Renal cortex interstitium (tissue), 11 donors: ENCODE data around the gene ALOX5AP. TPM values are rescaled to one million over a fixed set of nuclear protein-coding genes. Genes with fewer than 3 reads are reported as not detected.

Source experiments
- DNase-seq, 11 donors: peaks; one replicate each; pipeline ENCODE4 v3.0.0-alpha.2; 2013; ENCODE audit warnings: low read depth in 9 of 11, low spot score in 4 of 11; ENCODE audit errors: extremely low read depth in 1 of 11
- polyA plus RNA-seq, 3 donors: library from polyadenylated mRNA; unstranded; fragments of 120-200 nt; gene quantifications; one replicate each; pipeline ENCODE4 v1.2.1, GENCODE V29; 2013; ENCODE audit not compliant: insufficient read length in 3 of 3

ALOX5AP gene
- polyA plus RNA-seq, 3 donors: 3.2 to 5.4 (median 3.6) TPM

GRCh38 chr13:30750036-30750435 is 14.7 kb downstream of the ALOX5AP start:
- DNase-seq: no peak

DNA sequence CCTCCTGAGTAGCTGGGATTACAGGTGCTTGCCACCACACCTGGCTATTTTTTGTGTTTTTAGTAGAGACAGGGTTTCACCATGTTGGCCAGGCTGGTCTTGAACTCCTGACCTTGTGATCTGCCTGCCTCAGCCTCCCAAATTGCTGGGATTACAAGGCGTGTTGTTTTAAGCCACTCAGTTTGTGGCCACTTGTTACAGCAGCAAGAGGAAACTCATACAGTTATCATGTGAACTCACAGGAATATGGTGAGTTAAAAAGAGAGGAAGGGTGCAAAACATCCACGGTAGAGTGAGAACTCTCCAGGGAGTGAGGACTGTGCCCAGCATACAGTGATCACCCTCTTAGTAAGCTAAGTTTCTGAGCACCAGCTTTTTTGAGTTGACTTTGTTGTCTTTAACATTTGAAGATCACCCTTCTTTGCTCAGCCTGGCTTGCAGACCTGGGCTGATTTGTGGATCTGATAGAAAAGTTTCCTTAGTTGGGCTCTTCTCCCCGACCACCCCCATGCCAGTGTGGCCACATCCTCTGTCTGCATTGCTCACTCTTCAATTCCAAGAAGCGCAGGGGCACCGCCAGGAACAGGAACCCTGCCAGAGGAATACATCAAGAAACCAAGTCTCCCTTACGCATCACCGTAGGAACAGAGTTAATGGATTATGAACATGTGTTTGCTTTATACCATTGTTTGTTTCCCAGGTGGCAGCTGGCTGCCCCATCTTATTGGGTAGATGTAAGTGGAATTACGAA is 16.0 kb downstream of the ALOX5AP start:
- DNase-seq: no peak

DNA sequence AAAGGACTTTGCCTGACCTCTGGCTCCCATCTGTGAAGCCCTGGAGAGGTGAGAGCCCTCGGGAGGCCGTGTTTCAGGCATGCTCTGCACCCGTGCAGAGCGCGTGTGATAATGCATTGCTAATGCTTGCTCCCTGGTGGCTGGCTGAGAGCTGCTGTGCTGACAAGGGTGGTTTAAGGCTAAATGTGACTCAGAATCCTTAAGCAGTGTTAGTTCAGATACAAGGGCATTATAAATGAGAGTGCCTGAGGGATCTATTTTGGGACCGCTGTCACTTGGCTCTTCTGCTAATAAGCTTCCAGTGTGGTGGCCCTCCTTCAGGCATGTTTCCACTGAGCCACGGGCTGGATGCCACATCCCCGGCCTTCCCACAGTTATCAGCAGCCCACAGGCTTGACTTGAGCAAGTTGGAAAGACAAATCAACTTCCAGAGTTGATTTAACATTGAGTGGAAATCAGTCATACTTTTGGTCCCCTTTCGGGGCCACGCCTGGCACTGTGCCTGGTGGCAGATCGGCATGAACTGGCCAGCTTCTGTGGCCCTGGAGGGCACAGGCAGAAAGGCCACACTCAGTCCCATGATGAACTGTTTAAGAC is 17.0 kb downstream of the ALOX5AP start:
- no peak for DNase-seq

GRCh38 chr13:30753030-30753616 is 17.8 kb downstream of the ALOX5AP start:
- DNase-seq: no peak

GRCh38 chr13:30755678-30756077 is 20.3 kb downstream of the ALOX5AP start:
- DNase-seq: no peak

DNA sequence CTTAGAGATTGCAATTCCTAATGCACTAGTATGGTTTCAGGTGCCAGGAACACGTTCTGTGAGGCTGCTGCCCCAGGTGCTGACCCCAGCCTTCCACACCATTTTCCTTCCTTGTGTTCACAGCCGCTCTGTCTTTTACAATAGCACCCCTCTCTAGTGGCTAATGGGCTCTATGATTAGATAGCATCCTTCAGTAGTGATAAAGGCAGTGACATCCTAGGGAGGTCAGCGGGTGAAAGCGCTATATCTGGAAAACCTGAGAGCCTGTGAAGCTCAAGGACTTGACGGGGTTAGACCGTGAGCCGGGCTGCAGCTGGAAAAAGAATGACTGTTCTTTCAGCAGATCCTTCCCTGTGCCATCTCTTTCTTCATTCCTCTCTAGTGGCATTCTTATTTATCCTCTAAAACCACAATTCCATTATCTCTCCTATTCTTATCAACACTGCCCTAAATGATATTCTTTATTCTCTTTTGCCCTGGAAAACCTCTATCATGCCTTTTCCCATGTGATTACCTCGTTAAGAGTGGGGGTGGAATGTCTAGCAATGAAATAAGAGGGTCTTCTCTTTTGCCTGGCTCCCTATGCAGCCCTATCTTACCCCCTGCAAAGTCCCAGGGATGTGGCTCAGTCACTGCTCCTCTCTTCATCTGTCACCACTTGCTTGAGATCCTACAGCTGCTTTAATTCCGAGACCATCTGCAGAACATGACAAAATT is 21.8 kb downstream of the ALOX5AP start:
- DNase-seq: no peak

GRCh38 chr13:30759748-30760147 is 24.4 kb downstream of the ALOX5AP start:
- DNase-seq: no peak

GRCh38 chr13:30762643-30763042 is 27.3 kb downstream of the ALOX5AP start:
- DNase-seq: no peak

GRCh38 chr13:30763786-30764413 is 28.6 kb downstream of the ALOX5AP start:
- no peak for DNase-seq

DNA sequence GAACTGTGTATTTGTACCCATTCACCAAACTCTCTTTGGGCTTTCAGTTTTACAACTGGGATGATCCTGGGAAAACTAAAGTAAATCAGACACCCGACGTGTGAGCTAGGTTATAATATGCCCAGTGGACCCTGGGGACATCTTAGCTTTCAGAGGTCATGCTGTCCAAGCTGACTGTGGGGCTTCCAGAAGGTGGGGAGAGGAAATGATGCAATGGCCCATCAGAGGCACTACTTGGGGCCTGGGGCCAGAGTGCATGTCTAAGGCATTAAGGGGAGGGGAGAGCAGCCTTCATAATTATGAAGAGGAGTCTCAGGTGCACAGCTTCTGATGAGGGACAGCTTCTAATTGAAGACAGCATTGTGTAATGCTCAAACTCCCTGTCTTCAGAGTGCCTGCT is 30.9 kb downstream of the ALOX5AP start:
- DNase-seq: no peak

GRCh38 chr13:30770929-30771328 is 35.6 kb downstream of the ALOX5AP start:
- no peak for DNase-seq

DNA sequence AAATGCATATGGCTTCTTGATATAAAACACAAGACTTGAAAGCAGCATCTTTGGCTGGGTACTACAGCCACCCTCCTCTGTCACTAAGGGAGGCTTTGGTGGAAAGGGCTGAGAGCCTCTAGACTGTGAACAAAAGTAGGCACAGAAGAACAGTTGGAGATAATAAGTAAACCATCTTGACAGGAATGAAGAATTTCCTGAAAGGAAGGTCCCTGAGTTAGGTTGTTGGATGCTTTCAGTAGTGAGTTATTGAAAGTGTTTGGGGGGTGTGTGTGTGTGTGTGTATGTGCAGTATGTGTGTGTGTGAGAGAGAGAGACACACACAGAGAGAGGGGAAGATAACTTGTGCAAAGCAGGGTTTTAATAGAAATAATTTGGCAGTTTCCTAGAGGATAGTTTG is 38.2 kb downstream of the ALOX5AP start:
- DNase-seq: no peak

- DNase-seq: no peak
Measured at GRCh38 chr13:30774214-30774730, 38.9 kb downstream of the ALOX5AP start.

- no peak for DNase-seq
Measured at GRCh38 chr13:30776661-30777060, 41.3 kb downstream of the ALOX5AP start.

GRCh38 chr13:30779016-30779415 is 43.7 kb downstream of the ALOX5AP start:
- DNase-seq: no peak

GRCh38 chr13:30779608-30780007 is 44.3 kb downstream of the ALOX5AP start:
- no peak for DNase-seq

GRCh38 chr13:30780338-30780981 is 45.1 kb downstream of the ALOX5AP start:
- no peak for DNase-seq

GRCh38 chr13:30785191-30785850 is 50.0 kb downstream of the ALOX5AP start:
- DNase-seq: no peak
